ENCODE measurements around the gene KLHL2.

GRCh38 chr4:165288226-165288625 lies 80.9 kb downstream of the KLHL2 start:
- TF ChIP-seq ZNF436 (CRISPR knock-in tag; IDR thresholded peaks at IDR 0.05) (no peak), POLR2AphosphoS2 (IDR thresholded peaks at IDR 0.05; ENCODE audit: low read length) (no peak), CUX1 (CRISPR knock-in tag; IDR thresholded peaks at IDR 0.05) (no peak), ARID4B (CRISPR knock-in tag; IDR thresholded peaks at IDR 0.05) (no peak), PRMT5 (CRISPR knock-in tag; IDR thresholded peaks at IDR 0.05) (no peak), NR2C2 (CRISPR knock-in tag; IDR thresholded peaks at IDR 0.05) (no peak), NR2C2 (tag; IDR thresholded peaks at IDR 0.05) (no peak), CTCF (IDR thresholded peaks at IDR 0.05 in 2 of 3, conservative IDR thresholded peaks at IDR 0.05 in 1 of 3; ENCODE audit: insufficient read depth in 2 of 3, low read depth in 1 of 3, low read length in 3 of 3) (no peak)
